HG03095 (cell line): Measurements from ENCODE around the gene EXTL1.

ENCODE experiments used
- ATAC-seq: cut with Tn5 transposase; IDR thresholded peaks from one replicate; pipeline ENCODE4 v1.9.1; 2021; ENCODE audit warnings: moderate library complexity; ENCODE audit not compliant: unreplicated experiment

The EXTL1 gene

GRCh38 chr1:26038904-26039303 is 17.3 kb downstream of the EXTL1 start:
- no peak for ATAC-seq

DNA sequence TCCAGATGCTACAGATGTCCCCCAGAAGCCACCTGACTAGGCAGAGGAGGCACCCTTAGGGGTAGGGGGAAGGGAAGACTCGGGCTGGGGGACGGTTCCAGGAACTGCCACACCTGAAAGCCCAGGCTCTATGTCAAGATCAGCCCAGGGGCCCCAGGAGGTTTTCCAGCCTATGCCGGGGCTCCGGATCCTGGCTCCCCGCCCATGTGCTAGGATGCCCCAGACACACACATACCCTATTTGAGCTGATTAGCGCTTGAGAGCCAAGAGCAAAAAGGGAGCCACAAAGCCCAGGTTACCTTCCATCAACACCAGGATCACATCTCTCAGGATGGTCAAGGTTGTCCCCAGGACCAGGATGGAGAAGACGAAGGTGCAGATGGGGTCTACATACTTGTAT is 19.8 kb downstream of the EXTL1 start:
- no peak for ATAC-seq

DNA sequence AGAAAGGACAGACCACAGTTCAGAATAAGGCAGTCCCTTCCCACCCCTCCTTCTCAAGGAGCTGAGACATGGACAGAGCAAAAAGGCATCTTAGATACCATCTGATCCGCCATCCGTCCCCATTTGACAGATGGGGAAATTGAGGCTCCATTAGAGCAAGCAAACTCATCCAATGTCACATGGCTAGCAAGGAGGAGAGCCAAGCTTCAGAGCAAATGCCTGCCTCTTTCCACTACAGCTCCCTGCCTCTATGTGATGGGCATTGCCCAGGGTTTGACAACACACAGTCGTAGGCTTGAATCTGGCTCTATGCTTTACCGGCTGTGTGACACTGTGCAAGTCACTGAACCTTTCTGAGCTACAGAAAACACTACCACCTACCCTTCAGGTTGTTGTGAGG is 20.4 kb downstream of the EXTL1 start:
- no peak for ATAC-seq

- ATAC-seq = no peak
These were observed 22.2 kb downstream of the EXTL1 start for GRCh38 chr1:26043765-26044164.

GRCh38 chr1:26044414-26044813 is 22.8 kb downstream of the EXTL1 start:
- ATAC-seq = no peak

GRCh38 chr1:26044971-26045721 is 23.6 kb downstream of the EXTL1 start:
- no peak for ATAC-seq

DNA sequence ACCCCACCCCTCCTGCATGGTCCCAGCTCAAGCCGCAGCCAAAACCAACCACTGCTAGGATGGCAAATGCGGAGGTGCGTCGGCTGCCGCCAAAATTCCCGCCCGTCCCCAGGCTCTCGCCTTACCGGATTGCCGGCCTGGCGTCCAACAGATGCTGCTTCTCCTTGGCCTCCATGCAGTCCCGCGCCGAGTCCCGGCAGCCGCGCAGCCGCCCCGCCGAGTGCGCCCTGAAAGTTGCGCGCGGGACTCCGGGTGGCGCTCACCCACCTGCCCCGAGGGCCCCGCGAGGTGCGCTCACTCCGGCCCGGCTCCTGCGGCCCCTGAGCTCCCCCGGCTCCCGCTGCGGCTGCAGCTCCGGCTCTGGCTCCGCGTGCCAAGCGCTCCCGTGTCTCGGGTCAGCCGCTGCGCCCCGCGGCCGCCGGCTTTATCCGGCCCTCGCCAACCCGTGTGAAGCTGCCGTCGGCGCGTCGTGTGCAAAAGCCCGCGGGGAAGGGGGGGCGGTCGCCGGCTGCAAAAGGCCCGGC is 24.2 kb downstream of the EXTL1 start, which contains the start of gene SLC30A2:
TSS of gene SLC30A2 (minus strand) at position 397 of the 524 bp plus-strand sequence. CDS start at position 175, 222 bp downstream.
- ATAC-seq = no peak

GRCh38 chr1:26046246-26047095 is 24.9 kb downstream of the EXTL1 start:
- no peak for ATAC-seq

DNA sequence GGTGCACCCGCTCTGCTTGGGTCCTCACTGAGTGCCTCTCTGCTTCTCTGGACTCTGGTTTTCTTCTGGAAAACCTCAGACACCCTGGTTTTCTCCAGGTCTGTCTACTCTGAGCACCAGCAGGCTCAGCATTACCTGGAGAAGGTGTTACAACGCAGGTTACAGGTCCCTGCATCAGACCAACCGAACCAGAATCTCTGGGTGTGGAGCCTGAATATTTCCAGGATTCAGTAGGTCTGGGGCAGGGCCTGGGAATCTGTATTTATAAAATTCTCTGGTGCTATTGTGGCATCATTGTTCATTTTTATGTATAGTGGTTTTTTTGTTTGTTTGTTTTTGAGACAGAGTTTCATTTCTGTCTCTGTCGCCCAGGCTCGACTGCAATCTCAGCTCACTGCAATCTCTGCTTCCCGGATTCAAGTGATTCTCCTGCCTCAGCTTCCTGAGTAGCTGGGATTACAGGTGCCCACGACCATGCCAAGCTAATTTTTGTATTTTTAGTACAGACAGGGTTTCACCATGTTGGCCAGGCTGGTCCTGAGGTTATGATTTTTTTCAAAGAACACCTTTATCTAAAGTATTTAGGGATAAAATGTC is 25.8 kb downstream of the EXTL1 start:
- no peak for ATAC-seq

- ATAC-seq = no peak
These were observed 28.1 kb downstream of the EXTL1 start for GRCh38 chr1:26049531-26050247.

DNA sequence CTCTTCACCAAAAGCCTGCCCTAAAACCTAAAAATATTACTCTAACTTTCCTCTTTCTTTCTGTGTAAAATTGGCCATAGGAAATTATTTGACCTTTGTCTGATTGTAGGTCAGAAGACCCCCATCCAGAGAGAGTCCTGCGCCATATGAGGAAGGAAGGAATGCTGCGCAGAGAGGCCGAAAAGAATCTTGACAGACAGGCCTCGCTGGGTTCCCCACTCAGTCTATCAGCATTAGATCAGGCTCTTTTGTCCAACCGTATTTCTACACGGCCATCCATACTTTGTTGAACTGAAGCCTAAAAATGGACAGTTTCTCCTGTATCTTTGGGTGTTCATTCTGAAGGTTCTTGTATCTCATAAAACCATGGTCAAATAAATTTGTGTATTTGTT is 28.7 kb downstream of the EXTL1 start:
- no peak for ATAC-seq

DNA sequence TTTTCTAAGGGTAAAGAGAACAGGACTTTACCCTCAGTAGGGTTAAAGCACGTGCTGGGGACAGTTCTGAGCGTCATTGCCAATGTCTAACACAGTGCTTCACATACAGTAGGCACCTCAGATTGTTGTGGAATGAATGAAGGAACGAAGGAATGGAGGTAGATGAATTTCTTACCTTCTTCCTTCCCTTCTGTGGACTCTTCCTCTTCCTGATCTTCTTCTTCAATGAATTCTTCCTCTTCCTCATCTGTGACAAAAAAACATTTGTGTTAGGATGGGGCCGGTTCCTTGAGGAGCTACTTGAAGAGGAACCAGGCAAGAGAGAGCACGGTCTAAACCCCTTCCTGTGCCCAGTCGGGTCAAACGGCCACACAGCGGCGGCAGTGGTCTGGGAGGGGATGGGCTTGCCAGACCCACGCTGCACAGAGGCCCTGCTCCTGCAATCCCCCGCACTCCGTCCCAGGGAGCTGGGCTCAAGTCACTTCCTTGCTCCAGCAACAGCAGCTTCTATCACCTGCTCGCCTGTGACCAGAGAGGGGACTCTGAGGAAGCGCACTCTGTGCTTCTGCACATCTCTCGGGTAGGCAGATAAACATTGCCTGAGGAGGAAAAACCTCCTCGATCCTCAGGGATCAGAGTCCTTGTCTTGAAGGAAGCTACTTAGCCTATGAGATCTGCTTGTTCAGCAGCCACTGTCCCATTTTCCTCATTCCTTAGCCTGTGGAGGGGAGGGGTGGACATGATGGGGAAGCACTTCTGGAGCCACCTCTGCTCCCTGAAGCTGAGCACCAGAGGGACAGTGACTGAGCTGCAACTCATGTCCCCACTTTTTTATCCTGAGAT is 32.4 kb downstream of the EXTL1 start:
- ATAC-seq = no peak

DNA sequence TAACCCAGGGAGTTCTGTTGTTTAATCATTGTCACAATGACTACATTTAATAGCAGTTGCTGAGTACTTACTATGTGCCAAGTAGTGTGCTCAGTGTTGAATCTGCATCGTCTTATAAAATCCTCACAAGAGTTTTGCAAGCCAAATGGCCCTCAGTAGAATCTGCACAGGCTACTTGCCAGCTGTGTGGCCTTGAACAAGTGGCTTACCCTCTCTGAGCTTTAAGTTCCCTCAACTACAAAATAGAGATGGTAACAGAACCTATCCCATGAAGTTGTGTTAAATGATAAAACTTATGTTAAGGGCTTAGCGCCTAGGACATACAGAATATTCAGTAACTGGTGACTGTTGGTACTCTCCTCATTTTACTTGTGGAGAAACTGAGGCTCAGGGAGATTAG is 33.5 kb downstream of the EXTL1 start:
- no peak for ATAC-seq

DNA sequence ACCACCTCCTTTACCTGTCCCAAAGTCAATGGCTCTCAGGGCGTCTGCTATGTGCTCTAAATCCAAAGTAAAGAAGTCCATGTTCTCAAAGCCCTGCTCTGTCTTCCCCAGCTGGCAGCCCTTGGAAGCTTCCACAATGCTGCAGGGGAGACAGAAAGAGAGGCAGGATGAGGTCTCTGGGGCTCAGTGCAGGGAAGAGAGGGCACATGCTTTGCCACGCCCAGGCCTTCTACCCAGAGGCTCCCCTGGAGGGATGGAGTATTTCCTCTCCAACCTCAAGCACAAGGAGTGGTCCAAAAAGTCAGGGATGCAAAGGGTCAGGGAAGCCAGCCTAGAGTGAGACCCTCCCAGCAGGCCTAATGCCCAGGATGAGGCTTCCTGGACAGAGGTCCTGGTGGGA is 35.6 kb downstream of the EXTL1 start:
- no peak for ATAC-seq

- no peak for ATAC-seq
These were observed 36.5 kb downstream of the EXTL1 start for GRCh38 chr1:26058052-26058595.

DNA sequence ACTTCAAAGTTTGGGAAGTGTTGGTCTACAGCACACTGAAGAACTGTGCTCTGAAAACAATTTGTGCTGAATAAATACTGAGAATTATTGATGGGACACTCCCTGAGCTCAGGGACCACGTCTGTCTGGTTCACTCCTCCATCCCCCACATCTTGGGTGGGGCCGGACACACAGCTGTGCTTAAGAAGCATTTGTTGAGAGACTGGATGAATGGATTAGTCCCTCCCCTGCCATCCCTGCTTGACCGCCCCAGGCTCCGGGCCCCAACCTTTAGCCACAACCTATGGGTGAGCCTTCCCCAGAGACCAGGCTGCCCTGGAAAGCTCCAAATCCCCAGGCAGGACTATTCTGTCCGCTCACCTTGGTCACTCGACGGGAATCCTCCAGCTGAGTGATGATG is 38.3 kb downstream of the EXTL1 start:
- ATAC-seq = no peak

DNA sequence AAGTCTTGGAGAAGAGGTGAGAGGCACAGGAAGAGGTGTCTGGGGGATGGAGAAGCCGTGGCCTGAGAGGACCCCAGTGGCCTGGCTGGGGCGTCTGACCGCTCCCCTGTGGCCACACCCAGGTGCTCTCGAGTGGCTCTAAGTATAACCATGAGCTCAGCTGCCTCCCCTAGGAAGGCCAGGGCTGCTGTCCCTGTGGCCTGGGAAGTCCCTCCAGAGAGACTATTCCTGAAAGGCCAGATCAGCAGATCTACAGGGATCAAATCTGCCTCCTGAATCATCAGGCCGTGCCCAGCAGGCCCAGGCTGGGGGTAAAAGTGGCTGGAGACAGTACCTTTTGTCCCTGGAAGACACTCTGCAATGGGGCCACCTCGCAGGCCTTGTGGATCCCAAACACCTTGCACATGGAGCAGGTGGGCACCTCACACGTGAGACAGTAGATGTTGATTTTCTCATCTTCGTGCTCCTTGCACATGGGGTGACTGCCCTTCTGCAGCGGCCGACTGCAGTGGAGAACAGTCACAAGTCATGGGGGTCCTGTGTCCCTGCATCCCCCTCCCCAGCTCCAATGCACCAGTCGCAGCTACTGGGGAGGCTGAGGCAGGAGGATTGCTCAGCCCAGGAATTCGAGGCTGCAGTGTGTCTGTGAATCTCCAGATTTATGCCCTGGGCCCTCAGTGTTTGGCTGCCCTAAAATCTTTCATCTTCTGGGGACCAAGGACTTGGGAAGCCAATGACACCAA is 39.4 kb downstream of the EXTL1 start:
- no peak for ATAC-seq

DNA sequence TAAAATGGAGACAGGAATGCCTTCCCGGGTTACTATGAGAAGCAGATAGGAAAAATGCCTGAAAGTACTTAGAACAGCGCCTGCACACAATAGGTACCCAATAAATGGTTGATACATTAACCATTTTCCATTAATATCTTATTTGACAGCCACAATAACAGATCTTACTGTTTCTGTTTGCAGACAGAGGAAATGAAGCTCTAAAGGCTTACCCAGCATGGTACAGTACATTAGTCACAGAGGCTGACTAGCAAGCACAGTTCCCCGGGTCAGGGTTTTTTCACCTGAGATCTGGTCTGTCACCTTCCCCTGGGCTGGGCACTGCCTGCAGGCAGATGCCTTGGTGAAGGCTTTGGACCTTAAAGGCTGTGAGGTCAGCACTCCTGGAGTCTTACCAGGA is 43.0 kb downstream of the EXTL1 start:
- no peak for ATAC-seq

DNA sequence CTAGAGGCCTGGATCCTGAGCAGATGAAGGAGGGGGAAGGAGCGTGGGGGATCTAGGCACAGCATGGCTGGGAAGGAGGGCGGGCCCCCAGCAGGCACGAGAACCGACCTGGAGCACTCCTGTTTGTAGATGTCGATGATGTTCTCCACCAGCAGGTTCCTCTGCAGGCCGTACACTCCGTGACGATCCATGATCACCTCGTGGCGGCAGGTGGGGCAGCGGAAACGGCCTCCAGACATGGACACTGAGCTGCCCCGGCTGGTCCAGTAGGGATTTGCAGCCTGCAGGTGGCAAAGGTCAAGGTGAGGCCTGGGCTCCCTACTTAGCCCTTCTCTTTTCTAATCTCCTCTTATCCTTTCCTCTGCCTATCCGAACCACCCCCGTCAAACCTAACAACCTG is 44.6 kb downstream of the EXTL1 start:
- no peak for ATAC-seq
